Chondrocyte (in vitro differentiated cells): ENCODE measurements around the gene TFAP2A. TPM values are rescaled to one million over a fixed set of nuclear protein-coding genes. Genes with fewer than 3 reads are reported as not detected.

Experiments
- DNase-seq: peaks from one replicate; pipeline ENCODE4 v3.0.0; 2021; ENCODE audit warnings: mixed read lengths, low spot score
- H3K27ac Mint-ChIP-seq: one replicate; pipeline ENCODE4 v1.8.0; 2021; ENCODE audit warnings: mild to moderate bottlenecking, moderate library complexity, mixed read lengths; ENCODE audit not compliant: unreplicated experiment
- H3K27me3 Mint-ChIP-seq: 2 replicates; pipeline ENCODE4 v1.8.0; 2021; ENCODE audit warnings: low read depth, mixed read lengths
- H3K36me3 Mint-ChIP-seq: 2 replicates; pipeline ENCODE4 v1.8.0; 2021; ENCODE audit warnings: low read depth, mixed read lengths
- H3K4me1 Mint-ChIP-seq: 2 replicates; pipeline ENCODE4 v1.8.0; 2021; ENCODE audit warnings: low read depth, mild to moderate bottlenecking, mixed read lengths
- H3K4me3 Mint-ChIP-seq: one replicate; pipeline ENCODE4 v1.8.0; 2021; ENCODE audit warnings: mild to moderate bottlenecking, moderate library complexity, mixed read lengths; ENCODE audit not compliant: unreplicated experiment
- H3K9me3 Mint-ChIP-seq: 2 replicates; pipeline ENCODE4 v1.8.0; 2021; ENCODE audit warnings: low read depth, mixed read lengths
- CTCF ChIP-seq: fragments of 200-600 bp; sonication (generic); IDR thresholded peaks from 2 replicates; pipeline ENCODE4 v1.5.0; 2021; ENCODE audit warnings: antibody characterized with exemption, mild to moderate bottlenecking, moderate library complexity
- total RNA-seq: library from RNA; stranded (reverse); gene quantifications from 3 replicates; pipeline ENCODE4 v1.2.1, GENCODE V29; 2021

Gene TFAP2A
- total RNA-seq, 1 donor from 2014 or later, result 1.4 TPM

GRCh38 chr6:10361428-10361827 lies 53.4 kb downstream of the TFAP2A start:
- H3K27ac Mint-ChIP-seq, result no peak overlapping the region
- H3K4me3 Mint-ChIP-seq, result no peak overlapping the region
- no peaks in the 10 kb centered on the region for H3K4me1 Mint-ChIP-seq
- no peak for DNase-seq
- peaks cover 3% of the 10 kb centered on the region for H3K36me3 Mint-ChIP-seq
- no peak for TF ChIP-seq CTCF
- peaks cover 16% of the 10 kb centered on the region for H3K9me3 Mint-ChIP-seq
- H3K27me3 Mint-ChIP-seq, result no peaks in the 10 kb centered on the region

- Mint-ChIP-seq H3K27me3 (no peaks in the 10 kb centered on the region), H3K4me3 (no peak overlapping the region), H3K27ac (no peak overlapping the region), H3K36me3 (peaks cover 3% of the 10 kb centered on the region), H3K9me3 (peaks cover 7% of the 10 kb centered on the region), H3K4me1 (peaks cover 7% of the 10 kb centered on the region)
- DNase-seq, result no peak
- no peak for TF ChIP-seq CTCF
Measured at GRCh38 chr6:10359581-10359980, 55.3 kb downstream of the TFAP2A start.

- peaks cover 7% of the 10 kb centered on the region for H3K4me1 Mint-ChIP-seq
- no peaks in the 10 kb centered on the region for H3K27me3 Mint-ChIP-seq
- no peaks in the 10 kb centered on the region for H3K36me3 Mint-ChIP-seq
- H3K27ac Mint-ChIP-seq, result no peak overlapping the region
- H3K9me3 Mint-ChIP-seq, result peaks cover 4% of the 10 kb centered on the region
- no peak for TF ChIP-seq CTCF
- H3K4me3 Mint-ChIP-seq, result no peak overlapping the region
- no peak for DNase-seq
Measured at GRCh38 chr6:10355115-10355702, 59.7 kb downstream of the TFAP2A start.

GRCh38 chr6:10351791-10352190 lies 63.1 kb downstream of the TFAP2A start:
- Mint-ChIP-seq H3K4me1 (peaks cover 7% of the 10 kb centered on the region), H3K4me3 (no peak overlapping the region), H3K27ac (no peak overlapping the region), H3K27me3 (no peaks in the 10 kb centered on the region), H3K36me3 (no peaks in the 10 kb centered on the region), H3K9me3 (peaks cover 4% of the 10 kb centered on the region)
- no peak for DNase-seq
- TF ChIP-seq CTCF, result no peak

- H3K4me1 Mint-ChIP-seq, result peaks cover 7% of the 10 kb centered on the region
- H3K27me3 Mint-ChIP-seq, result no peaks in the 10 kb centered on the region
- no peak overlapping the region for H3K27ac Mint-ChIP-seq
- no peak for TF ChIP-seq CTCF
- no peaks in the 10 kb centered on the region for H3K36me3 Mint-ChIP-seq
- no peak for DNase-seq
- no peak overlapping the region for H3K4me3 Mint-ChIP-seq
- H3K9me3 Mint-ChIP-seq, result peaks cover 4% of the 10 kb centered on the region
Measured at GRCh38 chr6:10350720-10351119, 64.2 kb downstream of the TFAP2A start.
